BLaER1 treated with 17β-estradiol and CSF1 and Interleukin-3, amounts not matched to agents 10 nM and 100 nM (cell line): ENCODE results near the gene ALKBH7.

Experiments
- H3K27ac ChIP-seq, 11 experiments: shearing (Covaris generic); formaldehyde crosslinking; 2 replicates each; pipeline ENCODE4 v1.8.1; 2022
- H3K27me3 ChIP-seq, 11 experiments: shearing (Covaris generic); formaldehyde crosslinking; 2 replicates each; pipeline ENCODE4 v1.8.1; 2022
- H3K36me3 ChIP-seq, 11 experiments: shearing (Covaris generic); formaldehyde crosslinking; 2 replicates each; pipeline ENCODE4 v1.8.1; 2022
- H3K4me1 ChIP-seq, 10 experiments: shearing (Covaris generic); formaldehyde crosslinking; 2 replicates each; pipeline ENCODE4 v1.8.1; 2022
- H3K4me2 ChIP-seq, 11 experiments: shearing (Covaris generic); formaldehyde crosslinking; 2 replicates each; pipeline ENCODE4 v1.8.1; 2022
- H3K4me3 ChIP-seq, 10 experiments: shearing (Covaris generic); formaldehyde crosslinking; 2 replicates each; pipeline ENCODE4 v1.8.1; 2022
- H3K9ac ChIP-seq, 11 experiments: shearing (Covaris generic); formaldehyde crosslinking; 2 replicates each; pipeline ENCODE4 v1.8.1; 2022
- H3K9me3 ChIP-seq, 11 experiments: shearing (Covaris generic); formaldehyde crosslinking; replicated peaks in 1 of 11; 2 replicates each; pipeline ENCODE4 v1.8.1; 2022
- H4K20me1 ChIP-seq, 11 experiments: shearing (Covaris generic); formaldehyde crosslinking; 2 replicates each; pipeline ENCODE4 v1.8.1; 2022
- Cebpa-rat ChIP-seq, 11 experiments: shearing (Covaris generic); IDR thresholded peaks; 2 replicates each; pipeline ENCODE4 v1.8.1; 2022

Gene ALKBH7

DNA sequence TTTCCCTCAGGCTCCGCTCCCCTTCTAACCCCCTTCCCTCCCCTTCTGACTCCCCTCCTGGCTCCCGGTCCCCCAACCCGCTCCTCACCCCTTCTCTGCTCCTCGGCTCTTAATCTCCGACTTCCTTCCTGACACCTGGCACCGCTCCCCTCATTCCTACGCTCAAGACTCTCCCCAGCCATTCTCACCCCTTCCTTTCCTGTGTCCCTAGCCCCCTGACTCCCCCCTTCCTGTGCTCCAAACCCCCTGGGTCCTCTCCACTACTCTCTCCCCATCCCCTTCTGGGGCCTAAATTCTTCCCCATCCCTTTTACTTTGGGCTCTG lies 10.6 kb upstream of the ALKBH7 start:
- Histone ChIP-seq H3K9me3 (no peaks in the 10 kb centered on the region), H3K36me3 (peaks cover 29 to 43% (median 38%) of the 10 kb centered on the region in 11 experiments), H3K27me3 (no peaks in the 10 kb centered on the region), H3K4me2 (peak overlapping the region; percentile 88 to 99 (median 97)), H4K20me1 (peaks cover 0 to 7% (median 0%) of the 10 kb centered on the region in 11 experiments; a peak in 1 of 22 replicates), H3K27ac (peak overlapping the region; percentile 64 to 89 (median 84); a peak in 21 of 22 replicates), H3K4me3 (peak overlapping the region; percentile 80 to 93 (median 86)), H3K9ac (peak overlapping the region; percentile 82 to 93 (median 91)), H3K4me1 (peaks cover 13 to 21% (median 15%) of the 10 kb centered on the region in 10 experiments)
- TF ChIP-seq Cebpa-rat (IDR thresholded peaks at IDR 0.05) = no peak

DNA sequence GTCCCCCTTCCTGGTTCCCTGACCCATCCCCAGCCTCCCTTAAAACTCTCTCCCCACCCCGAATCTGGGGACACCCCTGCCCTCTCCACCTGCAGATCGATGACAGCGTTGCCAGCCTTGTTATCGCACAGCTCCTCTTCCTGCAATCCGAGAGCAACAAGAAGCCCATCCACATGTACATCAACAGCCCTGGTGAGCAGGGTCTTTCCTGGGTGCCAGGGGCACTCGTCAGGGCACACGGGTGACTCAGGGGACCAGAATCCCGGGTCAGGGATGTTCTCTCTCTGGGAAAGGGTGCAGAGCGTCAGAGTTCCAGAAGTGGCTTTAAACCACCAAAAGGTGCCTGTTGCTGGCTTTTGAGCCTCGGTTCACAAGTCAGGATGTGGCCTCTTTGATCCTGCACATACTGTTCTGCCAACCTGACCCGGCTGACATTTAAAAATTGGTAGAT lies 10.2 kb upstream of the ALKBH7 start:
- no peaks in the 10 kb centered on the region for H3K27me3 ChIP-seq
- TF ChIP-seq Cebpa-rat (IDR thresholded peaks at IDR 0.05) = no peak
- peak overlapping the region; percentile 82 to 93 (median 91) for H3K9ac ChIP-seq
- peaks cover 13 to 21% (median 15%) of the 10 kb centered on the region in 10 experiments for H3K4me1 ChIP-seq
- H3K9me3 ChIP-seq = no peaks in the 10 kb centered on the region
- H4K20me1 ChIP-seq = peaks cover 0 to 7% (median 0%) of the 10 kb centered on the region in 11 experiments; a peak in 1 of 22 replicates
- H3K4me3 ChIP-seq = peak overlapping the region; percentile 80 to 93 (median 86)
- H3K27ac ChIP-seq = peak overlapping the region; percentile 64 to 89 (median 84); a peak in 21 of 22 replicates
- H3K4me2 ChIP-seq = peak overlapping the region; percentile 88 to 99 (median 97)
- peaks cover 33 to 47% (median 42%) of the 10 kb centered on the region in 11 experiments for H3K36me3 ChIP-seq

DNA sequence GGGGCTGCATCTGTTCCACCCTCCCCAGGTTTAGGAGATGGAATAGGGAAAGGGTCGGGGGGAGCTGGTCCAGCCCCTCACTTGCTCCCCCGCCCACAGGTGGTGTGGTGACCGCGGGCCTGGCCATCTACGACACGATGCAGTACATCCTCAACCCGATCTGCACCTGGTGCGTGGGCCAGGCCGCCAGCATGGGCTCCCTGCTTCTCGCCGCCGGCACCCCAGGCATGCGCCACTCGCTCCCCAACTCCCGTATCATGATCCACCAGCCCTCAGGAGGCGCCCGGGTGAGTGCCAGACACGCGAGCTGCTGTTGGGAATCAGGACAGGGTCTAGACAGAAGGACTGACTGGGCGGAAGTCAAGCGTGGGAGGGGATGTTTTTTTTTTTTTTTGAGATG lies 8.2 kb upstream of the ALKBH7 start:
- Histone ChIP-seq H3K9ac (peak overlapping the region in 1 of 11 experiments; percentile 41; a peak in 1 of 22 replicates), H3K4me1 (peaks cover 13 to 21% (median 15%) of the 10 kb centered on the region in 10 experiments), H3K9me3 (no peaks in the 10 kb centered on the region), H3K4me3 (no peak overlapping the region), H3K27me3 (no peaks in the 10 kb centered on the region), H3K27ac (no peak overlapping the region), H4K20me1 (peaks cover 0 to 10% (median 0%) of the 10 kb centered on the region in 11 experiments; a peak in 2 of 22 replicates), H3K4me2 (no peak overlapping the region), H3K36me3 (peaks cover 53 to 67% (median 61%) of the 10 kb centered on the region in 11 experiments)
- no peak for TF ChIP-seq Cebpa-rat (IDR thresholded peaks at IDR 0.05)

DNA sequence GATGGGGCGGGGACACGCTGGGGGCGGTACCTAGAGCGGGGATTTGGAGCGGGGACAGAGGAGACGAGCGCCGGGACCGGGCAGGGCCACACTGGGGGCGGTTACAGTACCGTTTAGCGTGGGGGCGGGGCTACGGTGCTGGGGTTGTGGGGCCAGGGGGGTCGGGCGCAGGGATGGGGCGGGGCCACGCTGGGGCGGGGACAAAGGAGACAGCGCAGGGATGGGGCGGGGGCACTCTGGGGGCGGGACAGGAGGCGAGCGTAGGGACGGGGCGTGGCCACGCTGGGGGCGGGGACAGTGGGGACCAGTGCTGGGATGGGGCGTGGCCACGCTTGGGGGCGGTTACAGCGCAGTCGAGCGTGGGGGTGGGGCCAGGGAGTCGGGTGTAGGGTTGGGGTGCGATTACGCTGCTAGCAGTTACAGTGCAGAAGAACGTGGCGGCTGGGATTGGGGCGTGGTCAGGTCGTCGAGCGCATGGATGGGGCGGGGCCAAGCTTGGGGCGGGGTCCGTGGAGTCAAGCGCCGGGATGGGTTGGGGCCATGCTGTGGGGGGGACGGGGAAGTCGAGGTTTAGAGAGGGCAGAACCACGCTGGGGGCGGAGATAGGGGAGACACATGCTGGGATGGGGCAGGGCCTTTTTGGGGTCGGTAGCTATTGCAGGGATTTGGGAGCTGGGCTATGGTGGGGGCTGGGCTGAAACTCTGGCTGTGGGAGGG lies 660 bp downstream of the ALKBH7 start:
- Histone ChIP-seq H3K27ac (peak overlapping the region; percentile 80 to 92 (median 88)), H3K36me3 (peaks cover 18 to 55% (median 39%) of the 10 kb centered on the region in 11 experiments)

DNA sequence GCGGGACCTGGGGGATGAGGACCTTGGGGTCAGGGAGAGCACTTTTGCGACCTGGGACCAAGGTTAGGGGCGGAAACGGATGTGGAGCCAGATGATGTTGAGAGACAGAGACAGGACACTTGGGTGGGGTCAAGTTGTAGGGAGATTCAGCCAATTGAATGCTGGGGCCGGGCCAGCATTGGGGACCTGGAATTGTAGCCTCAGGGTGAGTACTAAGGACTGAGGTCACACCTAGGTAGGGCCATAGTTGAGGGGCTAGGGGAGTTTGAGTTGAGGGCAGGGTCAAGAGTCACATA lies 1.2 kb downstream of the ALKBH7 start:
- Histone ChIP-seq H3K4me2 (peak overlapping the region; percentile 65 to 87 (median 83)), H3K9me3 (no peaks in the 10 kb centered on the region), H3K4me3 (peak overlapping the region; percentile 45 to 70 (median 58)), H4K20me1 (peaks cover 0 to 48% (median 5%) of the 10 kb centered on the region in 11 experiments; a peak in 10 of 22 replicates), H3K27ac (peak overlapping the region in 8 of 11 experiments; percentile 26 to 67 (median 58); a peak in 14 of 22 replicates), H3K27me3 (no peaks in the 10 kb centered on the region), H3K4me1 (peaks cover 8 to 16% (median 14%) of the 10 kb centered on the region in 10 experiments; a peak in 19 of 20 replicates), H3K9ac (peak overlapping the region in 10 of 11 experiments; percentile 7 to 72 (median 60); a peak in 17 of 22 replicates), H3K36me3 (peaks cover 18 to 55% (median 39%) of the 10 kb centered on the region in 11 experiments)
- no peak for TF ChIP-seq Cebpa-rat (IDR thresholded peaks at IDR 0.05)

More for the DNA sequence above, 660 bp downstream of the ALKBH7 start:
- Histone ChIP-seq H3K4me3 (peak overlapping the region; percentile 71 to 88 (median 76)), H4K20me1 (peaks cover 0 to 47% (median 5%) of the 10 kb centered on the region in 11 experiments; a peak in 10 of 22 replicates), H3K4me2 (peak overlapping the region; percentile 65 to 87 (median 83)), H3K27me3 (no peaks in the 10 kb centered on the region), H3K4me1 (peaks cover 8 to 16% (median 14%) of the 10 kb centered on the region in 10 experiments; a peak in 19 of 20 replicates), H3K9me3 (no peaks in the 10 kb centered on the region), H3K9ac (peak overlapping the region; percentile 84 to 92 (median 89))
- TF ChIP-seq Cebpa-rat (IDR thresholded peaks at IDR 0.05) = no peak

DNA sequence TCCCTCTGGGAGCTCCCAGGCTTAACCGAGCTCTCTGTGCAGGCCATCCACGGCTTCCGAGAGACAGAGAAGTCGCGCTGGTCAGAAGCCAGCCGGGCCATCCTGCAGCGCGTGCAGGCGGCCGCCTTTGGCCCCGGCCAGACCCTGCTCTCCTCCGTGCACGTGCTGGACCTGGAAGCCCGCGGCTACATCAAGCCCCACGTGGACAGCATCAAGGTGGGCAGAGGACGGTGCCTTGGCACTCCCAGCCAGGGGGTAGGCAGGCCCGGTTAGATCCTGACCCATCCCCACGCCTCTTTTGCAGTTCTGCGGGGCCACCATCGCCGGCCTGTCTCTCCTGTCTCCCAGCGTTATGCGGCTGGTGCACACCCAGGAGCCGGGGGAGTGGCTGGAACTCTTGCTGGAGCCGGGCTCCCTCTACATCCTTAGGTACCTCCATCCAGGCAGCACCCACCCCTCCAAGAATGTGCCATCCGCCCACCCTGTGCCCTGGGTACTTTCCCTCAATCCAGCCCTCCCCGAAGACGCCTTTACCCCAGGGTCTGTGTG lies 1.6 kb downstream of the ALKBH7 start:
- peaks cover 0 to 53% (median 5%) of the 10 kb centered on the region in 11 experiments; a peak in 10 of 22 replicates for H4K20me1 ChIP-seq
- peak overlapping the region in 10 of 11 experiments; percentile 7 to 72 (median 60); a peak in 16 of 22 replicates for H3K9ac ChIP-seq
- H3K4me3 ChIP-seq = peak overlapping the region in 8 of 10 experiments; percentile 52 to 70 (median 58); a peak in 17 of 20 replicates
- peak overlapping the region in 7 of 11 experiments; percentile 43 to 67 (median 60); a peak in 11 of 22 replicates for H3K27ac ChIP-seq
- H3K9me3 ChIP-seq = no peaks in the 10 kb centered on the region
- peaks cover 8 to 16% (median 14%) of the 10 kb centered on the region in 10 experiments; a peak in 19 of 20 replicates for H3K4me1 ChIP-seq
- peak overlapping the region; percentile 65 to 87 (median 83) for H3K4me2 ChIP-seq
- no peak for TF ChIP-seq Cebpa-rat (IDR thresholded peaks at IDR 0.05)
- H3K36me3 ChIP-seq = peaks cover 18 to 55% (median 39%) of the 10 kb centered on the region in 11 experiments
- H3K27me3 ChIP-seq = no peaks in the 10 kb centered on the region

DNA sequence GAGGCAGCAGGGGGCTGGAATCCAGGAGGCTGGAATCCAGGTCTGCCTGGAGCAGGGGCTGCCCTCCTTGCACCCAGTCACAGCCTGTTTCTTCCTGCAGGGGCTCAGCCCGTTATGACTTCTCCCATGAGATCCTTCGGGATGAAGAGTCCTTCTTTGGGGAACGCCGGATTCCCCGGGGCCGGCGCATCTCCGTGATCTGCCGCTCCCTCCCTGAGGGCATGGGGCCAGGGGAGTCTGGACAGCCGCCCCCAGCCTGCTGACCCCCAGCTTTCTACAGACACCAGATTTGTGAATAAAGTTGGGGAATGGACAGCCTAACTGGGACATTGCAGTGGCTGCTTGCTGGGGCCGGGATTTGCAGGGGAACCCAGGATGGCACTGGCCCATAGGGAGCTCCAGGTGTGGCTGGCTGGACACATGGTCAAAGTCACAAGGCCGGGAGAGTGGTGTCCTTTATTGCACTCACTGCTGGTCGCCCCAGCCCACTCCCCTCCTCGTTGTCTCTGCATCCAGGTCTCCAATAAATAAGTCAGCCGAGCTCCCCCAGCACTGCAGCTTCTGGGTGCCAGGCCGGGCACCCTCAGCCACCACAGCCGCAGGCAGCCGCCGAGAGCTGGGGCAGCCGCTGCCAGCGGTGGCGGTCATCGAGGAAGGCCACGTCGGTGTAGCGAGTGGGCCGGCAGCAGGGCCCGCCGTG lies 2.3 kb downstream of the ALKBH7 start:
- peaks cover 0 to 59% (median 8%) of the 10 kb centered on the region in 11 experiments; a peak in 10 of 22 replicates for H4K20me1 ChIP-seq
- peak overlapping the region in 4 of 11 experiments; percentile 58 to 72 (median 67); a peak in 2 of 22 replicates for H3K9ac ChIP-seq
- H3K4me2 ChIP-seq = no peak overlapping the region
- peaks cover 8 to 16% (median 14%) of the 10 kb centered on the region in 10 experiments; a peak in 19 of 20 replicates for H3K4me1 ChIP-seq
- no peak overlapping the region for H3K27ac ChIP-seq
- H3K9me3 ChIP-seq = peaks cover 0 to 2% (median 0%) of the 10 kb centered on the region in 11 experiments; a peak in 6 of 22 replicates
- no peaks in the 10 kb centered on the region for H3K27me3 ChIP-seq
- no peak overlapping the region for H3K4me3 ChIP-seq
- TF ChIP-seq Cebpa-rat (IDR thresholded peaks at IDR 0.05) = no peak
- H3K36me3 ChIP-seq = peaks cover 23 to 58% (median 41%) of the 10 kb centered on the region in 11 experiments

DNA sequence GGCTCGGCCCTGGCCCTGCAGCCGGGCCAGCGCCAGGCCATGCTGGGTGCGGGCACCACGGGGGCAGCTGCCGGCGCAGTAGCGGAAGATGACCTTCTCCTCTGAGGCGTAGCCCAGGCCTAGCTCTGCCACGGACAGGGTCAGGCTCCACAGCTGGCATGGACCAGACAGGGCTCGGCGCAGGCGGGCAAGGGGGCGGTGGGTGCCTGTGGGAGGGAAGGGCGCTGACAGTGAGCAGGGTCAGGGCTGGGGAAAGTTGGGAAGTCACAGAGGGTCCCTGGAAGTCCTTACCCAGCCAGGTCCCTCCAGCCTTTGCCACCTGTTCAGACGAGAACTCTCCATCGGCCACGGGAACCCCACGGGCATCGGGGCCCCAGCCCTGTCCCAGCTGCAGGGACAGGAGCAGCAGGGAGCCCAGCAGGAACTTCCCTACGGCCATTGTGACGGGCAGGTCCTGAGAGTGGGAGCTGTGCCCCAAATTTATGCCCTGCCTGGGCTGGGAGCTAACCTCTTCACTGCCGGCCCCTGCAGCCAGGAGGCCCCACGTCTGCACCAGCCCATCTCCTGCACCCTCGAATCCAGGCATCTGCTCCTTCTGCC lies 2.9 kb downstream of the ALKBH7 start, which contains the start of gene PSPN:
TSS of gene PSPN (minus strand) at position 523 of the 600 bp plus-strand sequence. CDS start at position 439, 84 bp downstream.
- no peak for TF ChIP-seq Cebpa-rat (IDR thresholded peaks at IDR 0.05)
- Histone ChIP-seq H3K9ac (peak within 1 kb of the TSS in 4 of 11 experiments; percentile 16 to 62 (median 32); a peak in 4 of 22 replicates), H3K4me1 (peaks cover 8 to 16% (median 14%) of the 10 kb centered on the region in 10 experiments; a peak in 19 of 20 replicates), H4K20me1 (peaks cover 0 to 66% (median 9%) of the 10 kb centered on the region in 11 experiments; a peak in 10 of 22 replicates), H3K9me3 (peaks cover 0 to 9% (median 0%) of the 10 kb centered on the region in 11 experiments; a peak in 7 of 22 replicates), H3K36me3 (peaks cover 29 to 64% (median 48%) of the 10 kb centered on the region in 11 experiments), H3K27me3 (no peaks in the 10 kb centered on the region), H3K27ac (peak within 1 kb of the TSS in 1 of 11 experiments; percentile 3; a peak in 1 of 22 replicates), H3K4me2 (no peak within 1 kb of the TSS), H3K4me3 (no peak within 1 kb of the TSS)
